ENCODE results near the gene THEMIS. TPM values are rescaled to one million over a fixed set of nuclear protein-coding genes. Genes with fewer than 3 reads are reported as not detected.

The THEMIS gene
- total RNA-seq, 1 donor, result under 0.01 TPM

DNA sequence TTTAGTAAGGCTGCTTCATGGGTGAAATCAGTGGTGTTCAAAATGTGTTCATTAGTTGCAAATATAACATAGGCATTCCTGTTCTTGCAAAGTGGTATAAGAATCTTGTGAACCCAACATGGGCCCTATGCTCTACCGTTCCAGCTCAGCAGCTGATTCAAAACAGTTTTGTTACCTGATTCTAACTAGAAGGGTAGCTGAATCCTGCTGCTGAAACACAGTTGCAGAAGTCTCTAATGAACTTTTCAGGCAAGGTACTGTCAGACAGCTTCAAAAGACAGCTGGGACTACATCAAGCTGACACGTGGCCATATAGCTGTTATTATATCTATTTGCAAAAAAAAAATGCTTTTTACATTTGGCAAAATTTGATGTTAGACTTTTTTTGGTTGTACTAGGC is 22.7 kb downstream of the THEMIS start:
- no peak for DNase-seq (ENCODE audit: insufficient read length, low spot score, missing footprints)
- Histone ChIP-seq H4K20me1 (ENCODE audit: insufficient read depth, low read length) (no peaks in the 10 kb centered on the region), H3K27me3 (ENCODE audit: insufficient read depth, low read length) (no peaks in the 10 kb centered on the region), H3K4me3 (ENCODE audit: insufficient read depth, low read length) (no peak overlapping the region), H3K79me2 (ENCODE audit: insufficient read depth, low read length) (no peaks in the 10 kb centered on the region), H3K9me3 (ENCODE audit: low read depth, low read length) (no peaks in the 10 kb centered on the region), H2AFZ (ENCODE audit: low read length) (no peak overlapping the region), H3K27ac (ENCODE audit: low read depth, low read length) (no peak overlapping the region), H3K4me1 (ENCODE audit: insufficient read depth, low read length) (peaks cover 6% of the 10 kb centered on the region), H3K4me2 (ENCODE audit: insufficient read depth, low read length) (no peak overlapping the region), H3K36me3 (ENCODE audit: insufficient read depth, low read length) (no peaks in the 10 kb centered on the region)
- TF ChIP-seq CTCF (IDR thresholded peaks at IDR 0.05; ENCODE audit: extremely low read depth, low read depth, low read length), result no peak

- H3K27ac ChIP-seq (ENCODE audit: low read depth, low read length), result no peak overlapping the region
- H4K20me1 ChIP-seq (ENCODE audit: insufficient read depth, low read length), result no peaks in the 10 kb centered on the region
- no peak overlapping the region for H3K4me2 ChIP-seq (ENCODE audit: insufficient read depth, low read length)
- peaks cover 6% of the 10 kb centered on the region for H3K4me1 ChIP-seq (ENCODE audit: insufficient read depth, low read length)
- no peaks in the 10 kb centered on the region for H3K79me2 ChIP-seq (ENCODE audit: insufficient read depth, low read length)
- no peaks in the 10 kb centered on the region for H3K36me3 ChIP-seq (ENCODE audit: insufficient read depth, low read length)
- no peaks in the 10 kb centered on the region for H3K27me3 ChIP-seq (ENCODE audit: insufficient read depth, low read length)
- no peaks in the 10 kb centered on the region for H3K9me3 ChIP-seq (ENCODE audit: low read depth, low read length)
- H2AFZ ChIP-seq (ENCODE audit: low read length), result no peak overlapping the region
- H3K4me3 ChIP-seq (ENCODE audit: insufficient read depth, low read length), result no peak overlapping the region
- no peak for TF ChIP-seq CTCF (IDR thresholded peaks at IDR 0.05; ENCODE audit: extremely low read depth, low read depth, low read length)
- DNase-seq (ENCODE audit: insufficient read length, low spot score, missing footprints), result no peak
Measured at GRCh38 chr6:127877231-127877630, 23.6 kb downstream of the THEMIS start.

DNA sequence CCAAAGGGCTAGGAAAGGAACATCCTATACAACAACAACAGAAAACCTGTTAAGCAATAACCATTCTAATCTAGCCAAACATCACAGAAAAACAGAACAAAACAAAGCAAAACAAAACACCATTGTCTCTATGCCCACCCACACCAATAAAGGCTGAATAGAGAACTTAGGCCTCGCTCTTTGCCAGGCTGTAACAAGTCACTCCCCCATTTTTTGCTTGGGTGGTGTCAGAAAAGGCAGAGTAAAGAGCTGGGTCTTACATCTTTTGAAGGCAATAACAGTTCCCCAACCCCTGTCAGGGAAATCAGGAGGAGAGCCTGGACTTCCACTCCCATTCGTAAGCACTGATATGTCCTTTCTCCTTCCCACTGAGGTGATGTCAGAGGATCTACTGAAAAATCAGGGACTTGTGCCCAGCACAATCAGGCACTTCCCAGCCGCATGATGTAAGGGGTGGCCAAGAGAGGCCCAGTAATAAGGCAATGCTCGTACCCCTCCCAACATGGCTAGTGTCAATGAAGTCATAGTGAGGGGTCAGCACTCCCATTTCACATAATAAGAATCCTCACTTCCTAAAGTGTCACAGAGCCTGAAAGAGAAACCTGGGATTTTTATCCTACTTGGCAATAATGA is 31.0 kb downstream of the THEMIS start:
- no peak overlapping the region for H3K27ac ChIP-seq (ENCODE audit: low read depth, low read length)
- no peaks in the 10 kb centered on the region for H3K36me3 ChIP-seq (ENCODE audit: insufficient read depth, low read length)
- peak overlapping the region; percentile 6 for H2AFZ ChIP-seq (ENCODE audit: low read length)

DNA sequence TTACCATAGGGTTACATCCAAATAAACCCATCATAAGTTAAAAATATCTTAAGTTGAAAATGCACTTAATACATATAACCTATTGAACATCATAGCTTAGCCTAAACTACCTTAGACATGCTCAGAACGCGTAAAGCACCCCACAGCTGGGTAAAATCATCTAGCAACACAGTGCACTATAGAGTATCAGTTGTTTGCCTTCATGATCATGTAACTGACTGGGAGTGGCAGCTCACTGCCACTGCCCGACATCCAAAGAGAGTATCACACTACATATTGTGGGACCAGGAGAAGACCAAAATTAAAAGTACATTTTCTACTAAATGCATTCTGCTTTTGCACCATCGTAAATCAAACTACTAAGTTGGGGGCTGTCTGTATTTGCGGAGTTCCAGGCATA is 31.7 kb downstream of the THEMIS start:
- no peak for DNase-seq (ENCODE audit: insufficient read length, low spot score, missing footprints)
- no peak for TF ChIP-seq CTCF (IDR thresholded peaks at IDR 0.05; ENCODE audit: extremely low read depth, low read depth, low read length)
- Histone ChIP-seq H3K27me3 (ENCODE audit: insufficient read depth, low read length) (no peaks in the 10 kb centered on the region), H3K9me3 (ENCODE audit: low read depth, low read length) (no peaks in the 10 kb centered on the region), H3K79me2 (ENCODE audit: insufficient read depth, low read length) (no peaks in the 10 kb centered on the region), H3K36me3 (ENCODE audit: insufficient read depth, low read length) (no peaks in the 10 kb centered on the region), H3K4me1 (ENCODE audit: insufficient read depth, low read length) (no peaks in the 10 kb centered on the region), H2AFZ (ENCODE audit: low read length) (no peak overlapping the region), H3K4me2 (ENCODE audit: insufficient read depth, low read length) (no peak overlapping the region), H4K20me1 (ENCODE audit: insufficient read depth, low read length) (no peaks in the 10 kb centered on the region), H3K27ac (ENCODE audit: low read depth, low read length) (no peak overlapping the region), H3K4me3 (ENCODE audit: insufficient read depth, low read length) (no peak overlapping the region)

More for the DNA sequence above, 31.0 kb downstream of the THEMIS start:
- Histone ChIP-seq H3K9me3 (ENCODE audit: low read depth, low read length) (no peaks in the 10 kb centered on the region), H3K4me3 (ENCODE audit: insufficient read depth, low read length) (no peak overlapping the region), H3K4me2 (ENCODE audit: insufficient read depth, low read length) (no peak overlapping the region), H4K20me1 (ENCODE audit: insufficient read depth, low read length) (no peaks in the 10 kb centered on the region), H3K4me1 (ENCODE audit: insufficient read depth, low read length) (no peaks in the 10 kb centered on the region), H3K79me2 (ENCODE audit: insufficient read depth, low read length) (no peaks in the 10 kb centered on the region), H3K27me3 (ENCODE audit: insufficient read depth, low read length) (no peaks in the 10 kb centered on the region)
- no peak for TF ChIP-seq CTCF (IDR thresholded peaks at IDR 0.05; ENCODE audit: extremely low read depth, low read depth, low read length)
- no peak for DNase-seq (ENCODE audit: insufficient read length, low spot score, missing footprints)
